H9 (cell line): ENCODE results near the gene EIF4A3. TPM values are rescaled to one million over a fixed set of nuclear protein-coding genes. Genes with fewer than 3 reads are reported as not detected.
A peak's percentile ranks its signal among the peaks of the same experiment; 100 is the strongest.

Source experiments
- DNase-seq: peaks from one replicate; pipeline ENCODE4 v3.0.0-alpha.2; 2017
- H2AFZ ChIP-seq: one replicate; pipeline ENCODE4 v1.6.1; 2013; ENCODE audit warnings: mild to moderate bottlenecking, low read length, control low read depth, moderate library complexity
- H2AK5ac ChIP-seq: 2 replicates; pipeline ENCODE4 v1.6.1; 2013; ENCODE audit warnings: low read length, control low read depth, mixed read lengths; ENCODE audit not compliant: insufficient read length
- H2BK120ac ChIP-seq: one replicate; pipeline ENCODE4 v1.6.1; 2013; ENCODE audit warnings: low read depth, mild to moderate bottlenecking, low read length, control low read depth, inconsistent platforms; ENCODE audit not compliant: poor library complexity, severe bottlenecking
- H2BK12ac ChIP-seq: 2 replicates; pipeline ENCODE4 v1.6.1; 2013; ENCODE audit warnings: low read length, control low read depth, mixed read lengths, low read depth; ENCODE audit not compliant: insufficient read length
- H2BK15ac ChIP-seq: 2 replicates; pipeline ENCODE4 v1.6.1; 2013; ENCODE audit warnings: low read depth, low read length, control low read depth
- H2BK20ac ChIP-seq: one replicate; pipeline ENCODE4 v1.6.1; 2013; ENCODE audit warnings: low read depth, mild to moderate bottlenecking, low read length, control low read depth, inconsistent platforms; ENCODE audit not compliant: poor library complexity, severe bottlenecking
- H2BK5ac ChIP-seq: 2 replicates; pipeline ENCODE4 v1.6.1; 2013; ENCODE audit warnings: low read length, control low read depth, mixed read lengths; ENCODE audit not compliant: insufficient read length
- H3K14ac ChIP-seq: 2 replicates; pipeline ENCODE4 v1.6.1; 2013; ENCODE audit warnings: low read length, control low read depth; ENCODE audit not compliant: insufficient read depth
- H3K18ac ChIP-seq: 2 replicates; pipeline ENCODE4 v1.6.1; 2013; ENCODE audit warnings: low read depth, mild to moderate bottlenecking, mixed read lengths, low read length, control low read depth; ENCODE audit not compliant: insufficient read length
- H3K23ac ChIP-seq: 2 replicates; pipeline ENCODE4 v1.6.1; 2013; ENCODE audit warnings: low read length, control low read depth, mixed read lengths, low read depth; ENCODE audit not compliant: insufficient read length
- H3K23me2 ChIP-seq: 2 replicates; pipeline ENCODE4 v1.6.1; 2013; ENCODE audit warnings: low read depth, mild to moderate bottlenecking, mixed read lengths, low read length, control low read depth; ENCODE audit not compliant: insufficient read length, poor library complexity, severe bottlenecking
- H3K27ac ChIP-seq: 2 replicates; pipeline ENCODE4 v1.5.1; 2013; ENCODE audit warnings: low read length, control low read depth, mixed read lengths, low read depth; ENCODE audit not compliant: insufficient read length
- H3K27me3 ChIP-seq: 2 replicates; pipeline ENCODE4 v1.6.1; 2013; ENCODE audit warnings: low read length, control low read depth, inconsistent platforms; ENCODE audit not compliant: insufficient read depth
- H3K4ac ChIP-seq: 2 replicates; pipeline ENCODE4 v1.6.1; 2013; ENCODE audit warnings: low read depth, mild to moderate bottlenecking, control low read depth, inconsistent platforms, low read length, moderate library complexity
- H3K4me1 ChIP-seq: 2 replicates; pipeline ENCODE4 v1.6.1; 2013; ENCODE audit warnings: low read length, control low read depth, inconsistent platforms; ENCODE audit not compliant: insufficient read depth
- H3K4me2 ChIP-seq: 2 replicates; pipeline ENCODE4 v1.6.1; 2013; ENCODE audit warnings: low read length, control low read depth, mixed read lengths; ENCODE audit not compliant: insufficient read length, insufficient read depth
- H3K56ac ChIP-seq: 2 replicates; pipeline ENCODE4 v1.6.1; 2013; ENCODE audit warnings: low read depth, mild to moderate bottlenecking, mixed read lengths, low read length, control low read depth; ENCODE audit not compliant: insufficient read length
- H3K79me1 ChIP-seq: 2 replicates; pipeline ENCODE4 v1.6.1; 2013; ENCODE audit warnings: low read depth, mild to moderate bottlenecking, moderate library complexity, low read length, control low read depth, inconsistent platforms; ENCODE audit not compliant: insufficient read depth, poor library complexity, severe bottlenecking
- H3K79me2 ChIP-seq: 2 replicates; pipeline ENCODE4 v1.6.1; 2013; ENCODE audit warnings: low read length, control low read depth, inconsistent platforms; ENCODE audit not compliant: insufficient read depth
- H3K9ac ChIP-seq: 2 replicates; pipeline ENCODE4 v1.6.1; 2013; ENCODE audit warnings: low read length, control low read depth, mixed read lengths; ENCODE audit not compliant: insufficient read length; ENCODE audit errors: extremely low read depth
- H3K9me3 ChIP-seq: one replicate; pipeline ENCODE4 v1.6.1; 2013; ENCODE audit warnings: low read depth, low read length, inconsistent platforms; ENCODE audit not compliant: control insufficient read depth
- H3T11ph ChIP-seq: one replicate; pipeline ENCODE4 v1.6.1; 2013; ENCODE audit warnings: mild to moderate bottlenecking, low read length, control low read depth, inconsistent platforms
- H4K20me1 ChIP-seq: one replicate; pipeline ENCODE4 v1.6.1; 2013; ENCODE audit not compliant: control insufficient read depth, insufficient read length, insufficient read depth
- H4K5ac ChIP-seq: 2 replicates; pipeline ENCODE4 v1.6.1; 2013; ENCODE audit warnings: low read depth, mild to moderate bottlenecking, mixed read lengths, low read length, control low read depth; ENCODE audit not compliant: insufficient read length
- H4K8ac ChIP-seq: replicated peaks from 2 replicates; pipeline ENCODE4 v1.6.1; 2013; ENCODE audit warnings: low read length, control low read depth, mixed read lengths, low read depth; ENCODE audit not compliant: insufficient read length
- H4K91ac ChIP-seq: 2 replicates; pipeline ENCODE4 v1.6.1; 2013; ENCODE audit warnings: low read depth, mild to moderate bottlenecking, moderate library complexity, mixed read lengths, low read length, control low read depth; ENCODE audit not compliant: insufficient read length
- H3K27ac Mint-ChIP-seq, 3 experiments: 2 replicates in 2 of 3; 3 replicates in 1 of 3; pipeline ENCODE4 v1.8.0; 2020 to 2021; ENCODE audit warnings: mixed read lengths in 3 of 3, mild to moderate bottlenecking in 1 of 3, moderate library complexity in 1 of 3
- H3K27me3 Mint-ChIP-seq: 2 replicates; pipeline ENCODE4 v1.8.0; 2021; ENCODE audit warnings: low read depth, mild to moderate bottlenecking, moderate library complexity, mixed read lengths
- H3K36me3 Mint-ChIP-seq, 3 experiments: 2 replicates in 2 of 3; 3 replicates in 1 of 3; pipeline ENCODE4 v1.8.0; 2020 to 2021; ENCODE audit warnings: low read depth in 3 of 3, mixed read lengths in 3 of 3; ENCODE audit not compliant: insufficient read depth in 1 of 3
- H3K4me1 Mint-ChIP-seq, 2 experiments: 2 replicates each; pipeline ENCODE4 v1.8.0; 2020; ENCODE audit warnings: mixed read lengths in 2 of 2
- H3K4me3 Mint-ChIP-seq, 2 experiments: 2 replicates in 1 of 2; 3 replicates in 1 of 2; pipeline ENCODE4 v1.8.0; 2020 to 2021; ENCODE audit warnings: mild to moderate bottlenecking in 2 of 2, mixed read lengths in 2 of 2, moderate library complexity in 1 of 2
- H3K9me3 Mint-ChIP-seq, 2 experiments: 2 replicates in 1 of 2; 3 replicates in 1 of 2; pipeline ENCODE4 v1.8.0; 2020; ENCODE audit warnings: mild to moderate bottlenecking in 2 of 2, mixed read lengths in 2 of 2, moderate library complexity in 1 of 2
- WGBS: extraction: QIAGEN DNeasy Blood & Tissue Kit; methylation state at CpG from one replicate; pipeline ENCODE4 v1.1.7; 2013; ENCODE audit warnings: missing lambda C conversion rate, low lambda C conversion rate, mixed read lengths; ENCODE audit not compliant: insufficient read length; ENCODE audit errors: extremely low coverage; 5-methylcytosine and 5-hydroxymethylcytosine counted together
- total RNA-seq: library from RNA; stranded (reverse); gene quantifications from 2 replicates; pipeline ENCODE4 v1.2.1, GENCODE V29; 2021
- TF ChIP-seq, protein P1 (sequence below): fragments of 200-600 bp; sonication (generic); conservative IDR thresholded peaks from 3 replicates; pipeline ENCODE4 v1.8.0; 2021; ENCODE audit warnings: antibody characterized with exemption, mild to moderate bottlenecking

EIF4A3 gene
- total RNA-seq, 1 experiment from 2014 or later = 162 TPM

DNA sequence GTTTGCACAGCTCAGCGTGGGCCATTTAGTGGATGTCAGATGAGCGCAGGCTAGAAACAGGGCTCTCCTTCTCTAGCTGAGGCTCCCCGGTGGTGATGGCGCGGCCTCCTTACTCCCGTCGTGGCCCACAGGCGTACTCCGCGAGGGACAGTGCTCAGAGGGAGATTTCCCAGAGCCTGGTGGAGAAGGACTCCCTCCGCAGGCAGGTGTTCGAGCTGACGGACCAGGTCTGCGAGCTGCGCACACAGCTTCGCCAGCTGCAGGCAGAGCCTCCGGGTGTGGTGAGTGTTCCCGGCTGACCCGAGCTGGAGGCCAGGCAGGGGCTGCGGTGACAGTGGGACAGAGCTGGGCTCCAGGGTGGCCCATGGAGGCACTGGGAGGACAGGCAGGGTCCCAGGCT, 44.3 kb upstream of the EIF4A3 start:
- Histone ChIP-seq H2BK15ac (no peak overlapping the region), H4K8ac (no peak overlapping the region), H3K23ac (no peak overlapping the region), H3K79me1 (no peaks in the 10 kb centered on the region), H3K56ac (no peak overlapping the region), H2BK5ac (no peak overlapping the region), H2BK120ac (no peak overlapping the region), H2AFZ (no peak overlapping the region), H3K27ac (no peak overlapping the region), H3K18ac (no peak overlapping the region), H3K4me1 (no peaks in the 10 kb centered on the region), H3K9ac (no peak overlapping the region), H3K4ac (no peak overlapping the region), H3K9me3 (no peaks in the 10 kb centered on the region), H3K27me3 (no peaks in the 10 kb centered on the region), H4K91ac (no peak overlapping the region), H3K79me2 (no peaks in the 10 kb centered on the region), H2BK12ac (no peak overlapping the region), H2BK20ac (no peak overlapping the region), H3K23me2 (no peaks in the 10 kb centered on the region), H4K5ac (no peak overlapping the region), H3K4me2 (no peak overlapping the region), H2AK5ac (no peak overlapping the region), H3T11ph (no peak overlapping the region), H3K14ac (no peak overlapping the region), H4K20me1 (no peaks in the 10 kb centered on the region)
- Mint-ChIP-seq H3K4me1 (peaks cover 0 to 7% of the 10 kb centered on the region in 2 experiments; a peak in 2 of 4 replicates), H3K4me3 (no peak overlapping the region), H3K9me3 (no peaks in the 10 kb centered on the region), H3K36me3 (no peaks in the 10 kb centered on the region), H3K27ac (no peak overlapping the region), H3K27me3 (peaks cover 8% of the 10 kb centered on the region)
- TF ChIP-seq, protein P1, sequence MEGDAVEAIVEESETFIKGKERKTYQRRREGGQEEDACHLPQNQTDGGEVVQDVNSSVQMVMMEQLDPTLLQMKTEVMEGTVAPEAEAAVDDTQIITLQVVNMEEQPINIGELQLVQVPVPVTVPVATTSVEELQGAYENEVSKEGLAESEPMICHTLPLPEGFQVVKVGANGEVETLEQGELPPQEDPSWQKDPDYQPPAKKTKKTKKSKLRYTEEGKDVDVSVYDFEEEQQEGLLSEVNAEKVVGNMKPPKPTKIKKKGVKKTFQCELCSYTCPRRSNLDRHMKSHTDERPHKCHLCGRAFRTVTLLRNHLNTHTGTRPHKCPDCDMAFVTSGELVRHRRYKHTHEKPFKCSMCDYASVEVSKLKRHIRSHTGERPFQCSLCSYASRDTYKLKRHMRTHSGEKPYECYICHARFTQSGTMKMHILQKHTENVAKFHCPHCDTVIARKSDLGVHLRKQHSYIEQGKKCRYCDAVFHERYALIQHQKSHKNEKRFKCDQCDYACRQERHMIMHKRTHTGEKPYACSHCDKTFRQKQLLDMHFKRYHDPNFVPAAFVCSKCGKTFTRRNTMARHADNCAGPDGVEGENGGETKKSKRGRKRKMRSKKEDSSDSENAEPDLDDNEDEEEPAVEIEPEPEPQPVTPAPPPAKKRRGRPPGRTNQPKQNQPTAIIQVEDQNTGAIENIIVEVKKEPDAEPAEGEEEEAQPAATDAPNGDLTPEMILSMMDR = peak; percentile 52
- DNase-seq = peak; percentile 83
- WGBS = no CpG with 5 or more reads among the region's 20 CpGs
